HG03460 (cell line): ENCODE data around the gene AMHR2.

ENCODE experiments used
- ATAC-seq: cut with Tn5 transposase; IDR thresholded peaks from one replicate; pipeline ENCODE4 v1.9.1; 2021; ENCODE audit not compliant: unreplicated experiment

Gene AMHR2

GRCh38 chr12:53452159-53453077, 28.8 kb downstream of the AMHR2 start:
- peak; percentile 35 for ATAC-seq

GRCh38 chr12:53453953-53454640, 30.4 kb downstream of the AMHR2 start:
- ATAC-seq, result no peak

- no peak for ATAC-seq
Measured at GRCh38 chr12:53454707-53455106, 31.1 kb downstream of the AMHR2 start.

- ATAC-seq, result no peak
Measured at GRCh38 chr12:53456654-53457366, 33.2 kb downstream of the AMHR2 start.

- no peak for ATAC-seq
Measured at GRCh38 chr12:53459097-53459496, 35.4 kb downstream of the AMHR2 start.

- ATAC-seq, result no peak
Measured at GRCh38 chr12:53461059-53461458, 37.4 kb downstream of the AMHR2 start.

- ATAC-seq, result no peak
Measured at GRCh38 chr12:53461591-53461990, 37.9 kb downstream of the AMHR2 start.

- no peak for ATAC-seq
Measured at GRCh38 chr12:53462935-53463334, 39.3 kb downstream of the AMHR2 start.

GRCh38 chr12:53463802-53464560, 40.3 kb downstream of the AMHR2 start:
- ATAC-seq, result no peak

GRCh38 chr12:53464685-53465418, 41.2 kb downstream of the AMHR2 start:
- ATAC-seq, result no peak

- ATAC-seq, result no peak
Measured at GRCh38 chr12:53465679-53466078, 42.0 kb downstream of the AMHR2 start.

- ATAC-seq, result no peak
Measured at GRCh38 chr12:53466640-53467039, 43.0 kb downstream of the AMHR2 start.

- no peak for ATAC-seq
Measured at GRCh38 chr12:53467082-53467481, 43.4 kb downstream of the AMHR2 start.

GRCh38 chr12:53467880-53468279, 44.2 kb downstream of the AMHR2 start:
- no peak for ATAC-seq

GRCh38 chr12:53468282-53468681, 44.6 kb downstream of the AMHR2 start:
- no peak for ATAC-seq

GRCh38 chr12:53472056-53472582, 48.5 kb downstream of the AMHR2 start:
- ATAC-seq, result no peak

GRCh38 chr12:53474077-53474476, 50.4 kb downstream of the AMHR2 start:
- no peak for ATAC-seq

GRCh38 chr12:53474819-53475218, 51.2 kb downstream of the AMHR2 start:
- ATAC-seq, result no peak

GRCh38 chr12:53476769-53477209, 53.1 kb downstream of the AMHR2 start:
- ATAC-seq, result no peak

- no peak for ATAC-seq
Measured at GRCh38 chr12:53478865-53479264, 55.2 kb downstream of the AMHR2 start.
